H1 (cell line): ENCODE measurements around the gene FMO5. TPM values are rescaled to one million over a fixed set of nuclear protein-coding genes. Genes with fewer than 3 reads are reported as not detected.

ENCODE experiments used
- CTCF ChIA-PET: fragments of 300-600 bp; sonication (Branson Sonifier 250); formaldehyde crosslinking; loops from one replicate; lab custom pipeline; 2021; ENCODE audit not compliant: partially characterized antibody; lab: Charles Lee
- POLR2A ChIA-PET: fragments of 300-600 bp; sonication (Branson Sonifier 250); formaldehyde crosslinking; loops from one replicate; lab custom pipeline; 2021; ENCODE audit warnings: inconsistent platforms; ENCODE audit not compliant: partially characterized antibody; lab: Charles Lee
- DNase-seq, 2 experiments: peaks; one replicate each; pipeline versions ENCODE4 v3.0.0 to v3.0.0-alpha.2; 2010 to 2022; ENCODE audit warnings: low spot score in 2 of 2, low read depth in 1 of 2, mixed read lengths in 1 of 2
- FAIRE-seq: peaks from 2 replicates; lab custom pipeline; 2011; peaks lifted over from hg19 to GRCh38; lab: Jason Lieb, UNC
- H2AFZ ChIP-seq: 2 replicates; pipeline ENCODE4 v1.8.1; 2012; ENCODE audit warnings: low read length, inconsistent platforms
- H2AK5ac ChIP-seq: 2 replicates; pipeline ENCODE4 v1.6.1; 2013; ENCODE audit warnings: low read depth, low read length
- H2BK120ac ChIP-seq: replicated peaks from 2 replicates; pipeline ENCODE3; 2013; ENCODE audit warnings: low read depth, low read length, inconsistent platforms
- H2BK12ac ChIP-seq: 2 replicates; pipeline ENCODE4 v1.6.1; 2013; ENCODE audit warnings: low read depth, low read length
- H2BK15ac ChIP-seq: 2 replicates; pipeline ENCODE4 v1.6.1; 2013; ENCODE audit warnings: low read length
- H2BK20ac ChIP-seq: 2 replicates; pipeline ENCODE4 v1.6.1; 2013; ENCODE audit warnings: low read length
- H2BK5ac ChIP-seq: 2 replicates; pipeline ENCODE4 v1.6.1; 2013; ENCODE audit warnings: low read depth, low read length
- H3K14ac ChIP-seq: 2 replicates; pipeline ENCODE4 v1.6.1; 2013; ENCODE audit warnings: inconsistent platforms; ENCODE audit not compliant: insufficient read length
- H3K18ac ChIP-seq: 2 replicates; pipeline ENCODE4 v1.6.1; 2013; ENCODE audit warnings: low read length; ENCODE audit errors: extremely low read depth
- H3K23ac ChIP-seq: 2 replicates; pipeline ENCODE4 v1.6.1; 2013; ENCODE audit warnings: inconsistent platforms; ENCODE audit not compliant: insufficient read length
- H3K23me2 ChIP-seq: 2 replicates; pipeline ENCODE4 v1.6.1; 2013; ENCODE audit warnings: low read depth, low read length
- H3K27ac ChIP-seq: 2 replicates; pipeline ENCODE4 v1.6.1; 2011; ENCODE audit warnings: low read depth, low read length, inconsistent platforms
- H3K27me3 ChIP-seq, 4 experiments: replicated peaks in 1 of 4; 1 replicate in 1 of 4; 2 replicates in 3 of 4; pipeline versions ENCODE4 v1.6.1 to v1.8.1; 2011 to 2013; ENCODE audit warnings: low read length in 3 of 4, mild to moderate bottlenecking in 3 of 4, inconsistent platforms in 2 of 4, mixed read lengths in 2 of 4, moderate library complexity in 1 of 4; ENCODE audit not compliant: control insufficient read depth in 3 of 4, insufficient read depth in 3 of 4; ENCODE audit errors: extremely low read depth in 1 of 4
- H3K36me3 ChIP-seq, 4 experiments: 2 replicates each; pipeline versions ENCODE4 v1.6.1 to v1.8.1; 2011 to 2013; ENCODE audit warnings: mild to moderate bottlenecking in 4 of 4, low read length in 3 of 4, moderate library complexity in 2 of 4, control low read depth in 1 of 4, inconsistent platforms in 1 of 4; ENCODE audit not compliant: insufficient read depth in 4 of 4, control insufficient read depth in 2 of 4
- H3K4ac ChIP-seq: replicated peaks from 2 replicates; pipeline ENCODE3; 2013; ENCODE audit warnings: low read length, low read depth, mixed read lengths, inconsistent platforms; ENCODE audit not compliant: insufficient read length
- H3K4me1 ChIP-seq, 4 experiments: replicated peaks in 1 of 4; 1 replicate in 1 of 4; 2 replicates in 3 of 4; pipeline versions ENCODE4 v1.6.1 to v1.8.1; 2011 to 2013; ENCODE audit warnings: low read length in 3 of 4, inconsistent platforms in 2 of 4, mixed read lengths in 1 of 4; ENCODE audit not compliant: insufficient read depth in 4 of 4, control insufficient read depth in 3 of 4
- H3K4me2 ChIP-seq, 2 experiments: 2 replicates each; pipeline versions ENCODE4 v1.6.1 to v1.8.1; 2011 to 2013; ENCODE audit warnings: low read depth in 2 of 2, low read length in 2 of 2, control low read depth in 1 of 2, inconsistent platforms in 1 of 2, mild to moderate bottlenecking in 1 of 2; ENCODE audit not compliant: insufficient read depth in 1 of 2
- H3K4me3 ChIP-seq, 4 experiments: fragments of 200-600, 300-600 bp in 1 of 4; sonication (generic), shearing (Covaris generic), sonication (Bioruptor Twin) in 1 of 4; 2 replicates each; pipeline versions ENCODE4 v1.5.1 to v1.8.1; 2011 to 2016; ENCODE audit warnings: low read length in 4 of 4, low read depth in 3 of 4, control low read depth in 2 of 4, inconsistent platforms in 2 of 4, mild to moderate bottlenecking in 2 of 4, mixed read lengths in 1 of 4, moderate library complexity in 1 of 4; ENCODE audit not compliant: insufficient read depth in 2 of 4; ENCODE audit errors: extremely low read depth in 1 of 4
- H3K56ac ChIP-seq: replicated peaks from 2 replicates; pipeline ENCODE3; 2013; ENCODE audit warnings: low read depth, mild to moderate bottlenecking, mixed read lengths, low read length, inconsistent platforms; ENCODE audit not compliant: insufficient read length
- H3K79me1 ChIP-seq: 2 replicates; pipeline ENCODE4 v1.6.1; 2013; ENCODE audit warnings: low read depth, low read length, control low read depth
- H3K79me2 ChIP-seq, 2 experiments: 2 replicates each; pipeline versions ENCODE4 v1.6.1 to v1.8.1; 2012 to 2013; ENCODE audit warnings: low read length in 2 of 2, mild to moderate bottlenecking in 2 of 2, inconsistent platforms in 1 of 2; ENCODE audit not compliant: insufficient read depth in 2 of 2, control insufficient read depth in 1 of 2
- H3K9ac ChIP-seq, 4 experiments: replicated peaks in 1 of 4; 1 replicate in 1 of 4; 2 replicates in 3 of 4; pipeline versions ENCODE4 v1.6.1 to v1.8.1; 2011 to 2013; ENCODE audit warnings: low read depth in 3 of 4, low read length in 3 of 4, control low read depth in 2 of 4, mild to moderate bottlenecking in 2 of 4, moderate library complexity in 2 of 4, inconsistent platforms in 1 of 4; ENCODE audit errors: extremely low read depth in 1 of 4
- H3K9me3 ChIP-seq, 2 experiments: 2 replicates each; pipeline versions ENCODE4 v1.6.1 to v1.8.1; 2012 to 2013; ENCODE audit warnings: mild to moderate bottlenecking in 2 of 2, moderate library complexity in 2 of 2, control low read depth in 1 of 2, inconsistent platforms in 1 of 2, low read depth in 1 of 2, low read length in 1 of 2, mixed read lengths in 1 of 2; ENCODE audit not compliant: insufficient read depth in 2 of 2
- H4K20me1 ChIP-seq, 2 experiments: replicated peaks in 1 of 2; 2 replicates each; pipeline versions ENCODE3 to v1.8.1; 2011 to 2013; ENCODE audit warnings: inconsistent platforms in 2 of 2, low read length in 2 of 2, mild to moderate bottlenecking in 1 of 2; ENCODE audit not compliant: insufficient read depth in 2 of 2, control insufficient read depth in 1 of 2
- H4K5ac ChIP-seq: 2 replicates; pipeline ENCODE4 v1.6.1; 2013; ENCODE audit warnings: low read length, low read depth, mixed read lengths, inconsistent platforms; ENCODE audit not compliant: insufficient read length
- H4K8ac ChIP-seq: 2 replicates; pipeline ENCODE4 v1.8.0; 2013; ENCODE audit warnings: mild to moderate bottlenecking, moderate library complexity, low read length, inconsistent platforms; ENCODE audit not compliant: insufficient read depth; ENCODE audit errors: extremely low read depth
- H4K91ac ChIP-seq: replicated peaks from 2 replicates; pipeline ENCODE3; 2013; ENCODE audit warnings: low read length, mixed read lengths, inconsistent platforms; ENCODE audit not compliant: insufficient read length
- ASH2L ChIP-seq: fragments of 200-600, 300-600 bp; sonication (generic); IDR thresholded peaks from one replicate; pipeline ENCODE4 v1.7.1; 2017; ENCODE audit warnings: low read length
- BACH1 ChIP-seq: IDR thresholded peaks from 2 replicates; pipeline ENCODE4 v1.6.1; 2012; ENCODE audit warnings: low read length, improper control_type of control experiment
- CBX8 ChIP-seq: fragments of 300-800, 300-1000 bp; sonication (generic); IDR thresholded peaks from 2 replicates; pipeline ENCODE4 v1.7.1; 2016; ENCODE audit warnings: low read depth, low read length, borderline replicate concordance
- CEBPB ChIP-seq: IDR thresholded peaks from 2 replicates; pipeline ENCODE4 v1.6.1; 2012; ENCODE audit warnings: low read depth, low read length
- EGR1 ChIP-seq: IDR thresholded peaks from 2 replicates; pipeline ENCODE4 v1.6.1; 2011; ENCODE audit warnings: low read depth, low read length, borderline replicate concordance
- EP300 ChIP-seq, 2 experiments: IDR thresholded peaks; 1 replicate in 1 of 2; 2 replicates in 1 of 2; pipeline ENCODE4 v1.6.1; 2011 to 2012; ENCODE audit warnings: low read depth in 2 of 2, low read length in 2 of 2, mild to moderate bottlenecking in 2 of 2, borderline replicate concordance in 1 of 2, inconsistent platforms in 1 of 2, moderate library complexity in 1 of 2
- MAFK ChIP-seq: IDR thresholded peaks from 2 replicates; pipeline ENCODE4 v1.6.1; 2012; ENCODE audit warnings: low read depth, mild to moderate bottlenecking, improper control_type of control experiment, low read length
- RXRA ChIP-seq: IDR thresholded peaks from 2 replicates; pipeline ENCODE4 v1.6.1; 2011; ENCODE audit warnings: low read depth, mild to moderate bottlenecking, low read length, moderate library complexity; ENCODE audit not compliant: insufficient read depth
- SP4 ChIP-seq: IDR thresholded peaks from 2 replicates; pipeline ENCODE4 v1.6.1; 2012; ENCODE audit warnings: low read length, inconsistent platforms
- SUZ12 ChIP-seq: fragments of 200-600 bp; sonication (generic); IDR thresholded peaks from 2 replicates; pipeline ENCODE4 v1.6.1; 2012; ENCODE audit warnings: mild to moderate bottlenecking, inconsistent platforms, low read length, moderate library complexity, mixed read lengths
- WGBS, 2 experiments: shearing (Covaris generic) in 1 of 2; methylation state at CpG; one replicate each; pipeline versions ENCODE4 v1.1.6 to v1.1.7; 2013 to 2015; ENCODE audit warnings: low lambda C conversion rate in 2 of 2, mixed read lengths in 2 of 2, inconsistent platforms in 1 of 2, low coverage in 1 of 2, missing lambda C conversion rate in 1 of 2; ENCODE audit not compliant: insufficient replicate concordance in 2 of 2, insufficient coverage in 1 of 2, insufficient read length in 1 of 2; ENCODE audit errors: extremely low coverage in 1 of 2, missing lambda C conversion rate in 1 of 2; 5-methylcytosine and 5-hydroxymethylcytosine counted together
- polyA plus RNA-seq, 7 experiments: library from polyadenylated mRNA; depleted of rRNA in 3 of 7; stranded (reverse) in 5 of 7; unstranded in 2 of 7; fragments of >200 nt in 5 of 7; fragments of 200-250 nt in 2 of 7; gene quantifications; 1 replicate in 5 of 7; 2 replicates in 1 of 7; 4 replicates in 1 of 7; pipeline versions ENCODE4 v1.2.1 to v1.2.3, GENCODE V29; 2011 to 2013; ENCODE audit warnings: missing spikeins in 2 of 7, mixed read lengths in 2 of 7
- total RNA-seq: library from RNA; stranded (reverse); fragmentation: NEBNext Ultra II Directional; extraction: Animal tissue kit (Norgen Biotek cat#: 25700); gene quantifications from 2 replicates; pipeline ENCODE4 v1.2.1, GENCODE V29; 2021

The FMO5 gene
- total and polyA plus RNA-seq, 2 of the 8 experiments (the other 6 are each of a cell fraction or from before 2014, with no cell fraction given), result 0.27 to 0.34 TPM

DNA sequence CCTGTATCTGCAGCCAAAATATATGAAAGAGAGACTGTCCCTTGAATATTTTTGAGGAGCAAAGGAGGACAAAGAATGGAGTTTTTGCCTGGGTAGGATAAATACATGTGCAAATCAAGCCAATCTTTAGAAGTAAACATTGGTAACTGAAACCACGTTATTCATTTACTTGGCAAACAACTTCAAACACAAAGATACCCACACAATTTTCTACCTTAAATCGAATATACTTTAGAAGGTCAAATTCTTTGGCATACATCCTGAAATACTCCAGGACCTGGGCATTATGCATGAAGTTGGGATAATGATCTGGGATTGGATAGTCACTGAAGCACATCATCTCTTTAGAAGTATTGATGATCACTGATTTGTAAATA is 9.6 kb downstream of the FMO5 start:
- no peak overlapping the region for H3K56ac ChIP-seq
- no peak overlapping the region for H2BK15ac ChIP-seq
- no peak overlapping the region for H2BK120ac ChIP-seq
- no peaks in the 10 kb centered on the region for H3K79me1 ChIP-seq
- no peak overlapping the region for H4K5ac ChIP-seq
- ChIA-PET CTCF (interaction anchor here (0.6 to 0.9 kb wide), 2 partner anchors 28 to 36 kb away, joined by 3 read pairs; no protein-coding TSS in a partner anchor), POLR2A (no interaction called here)
- DNase-seq, result no peak
- H3K4ac ChIP-seq, result no peak overlapping the region
- 75% methylated on average over 2 of the region's 2 CpGs; no CpG with 5 or more reads in 1 of the 2 experiments for WGBS, 2 experiments
- H2AK5ac ChIP-seq, result no peak overlapping the region
- H3K36me3 ChIP-seq, result no peaks in the 10 kb centered on the region
- no peak overlapping the region for H3K14ac ChIP-seq
- no peaks in the 10 kb centered on the region for H4K20me1 ChIP-seq
- H2AFZ ChIP-seq, result no peak overlapping the region
- no peaks in the 10 kb centered on the region for H3K27me3 ChIP-seq
- H2BK5ac ChIP-seq, result no peak overlapping the region
- no peak overlapping the region for H3K23ac ChIP-seq
- no peak overlapping the region for H4K8ac ChIP-seq
- H4K91ac ChIP-seq, result no peak overlapping the region
- H3K4me1 ChIP-seq, result no peaks in the 10 kb centered on the region
- no peaks in the 10 kb centered on the region for H3K23me2 ChIP-seq
- no peak overlapping the region for H3K4me2 ChIP-seq
- no peaks in the 10 kb centered on the region for H3K9me3 ChIP-seq
- no peak overlapping the region for H3K4me3 ChIP-seq
- no peak for FAIRE-seq
- H2BK12ac ChIP-seq, result no peak overlapping the region
- no peaks in the 10 kb centered on the region for H3K79me2 ChIP-seq
- no peak overlapping the region for H3K18ac ChIP-seq
- no peak overlapping the region for H2BK20ac ChIP-seq
- no peak overlapping the region for H3K27ac ChIP-seq
- H3K9ac ChIP-seq, result no peak overlapping the region
- TF ChIP-seq ASH2L, result no peak
- no peak for TF ChIP-seq EP300 (IDR thresholded peaks at IDR 0.05; ENCODE audit: borderline replicate concordance in 1 of 2, low read depth in 2 of 2, low read length in 2 of 2)
- TF ChIP-seq SP4, result no peak
- TF ChIP-seq RXRA, result no peak
- TF ChIP-seq EGR1, result no peak
- TF ChIP-seq CBX8, result no peak
- TF ChIP-seq MAFK, result no peak
- no peak for TF ChIP-seq SUZ12
- no peak for TF ChIP-seq CEBPB
- TF ChIP-seq BACH1, result no peak
- TF ChIP-seq, all 59 proteins: peak for 0
